Hindlimb muscle (tissue), 1 donor: ENCODE measurements around the gene CREG2. TPM values are rescaled to one million over a fixed set of nuclear protein-coding genes. Genes with fewer than 3 reads are reported as not detected.
"Not testable (repeated sequence)": the region's sequence is repeated elsewhere in the genome, so short reads cannot be mapped to it uniquely, and the experiment has no call there.

ENCODE experiments used
- DNase-seq: peaks from one replicate; pipeline ENCODE4 v3.0.0-alpha.2; 2013
- polyA plus RNA-seq: library from polyadenylated mRNA; unstranded; fragments of 120-200 nt; gene quantifications from one replicate; pipeline ENCODE4 v1.2.1, GENCODE V29; 2013; ENCODE audit not compliant: insufficient read length

CREG2 gene
- polyA plus RNA-seq, 1 donor, result 6.7 TPM

DNA sequence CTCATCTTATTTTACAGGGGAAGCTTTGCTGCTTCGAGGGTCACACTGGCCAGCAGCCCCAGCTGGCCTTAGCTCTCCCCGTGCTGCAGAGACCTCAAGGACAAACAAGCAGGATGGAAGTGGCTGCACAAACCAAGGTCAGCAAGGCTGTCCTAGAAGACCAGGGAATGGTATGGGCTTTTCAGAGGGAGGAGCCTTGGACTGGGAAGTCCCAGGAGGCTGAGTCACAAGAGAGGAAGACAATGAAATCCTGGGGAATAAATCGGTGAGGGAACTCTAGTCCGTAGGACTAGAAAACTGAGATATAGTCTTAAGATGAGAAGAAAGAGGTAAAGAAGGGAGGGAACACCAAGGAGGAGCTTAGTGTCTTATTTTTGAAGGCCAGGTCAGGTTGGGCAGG is 15.7 kb downstream of the CREG2 start:
- DNase-seq, result no peak

DNA sequence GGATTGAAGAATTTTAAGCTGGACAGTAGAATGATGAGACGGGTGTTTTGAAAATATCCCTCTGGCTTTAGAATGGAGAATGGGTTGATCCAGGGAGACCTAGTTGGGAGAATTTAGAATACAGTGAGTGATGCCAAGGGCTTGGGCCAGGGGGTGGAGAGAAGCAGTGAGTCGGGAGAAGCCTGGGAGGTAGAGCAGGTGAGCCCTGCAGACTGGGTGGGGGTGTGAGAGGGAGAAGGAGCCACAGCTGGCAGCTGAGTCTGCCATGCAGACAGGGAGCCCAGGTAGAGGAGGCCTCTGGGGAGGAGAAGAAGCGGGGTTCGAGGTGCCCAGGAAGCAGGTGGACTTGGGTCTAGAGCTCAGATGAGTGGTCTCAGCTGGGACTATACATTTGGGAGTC is 18.2 kb downstream of the CREG2 start:
- DNase-seq, result no peak

DNA sequence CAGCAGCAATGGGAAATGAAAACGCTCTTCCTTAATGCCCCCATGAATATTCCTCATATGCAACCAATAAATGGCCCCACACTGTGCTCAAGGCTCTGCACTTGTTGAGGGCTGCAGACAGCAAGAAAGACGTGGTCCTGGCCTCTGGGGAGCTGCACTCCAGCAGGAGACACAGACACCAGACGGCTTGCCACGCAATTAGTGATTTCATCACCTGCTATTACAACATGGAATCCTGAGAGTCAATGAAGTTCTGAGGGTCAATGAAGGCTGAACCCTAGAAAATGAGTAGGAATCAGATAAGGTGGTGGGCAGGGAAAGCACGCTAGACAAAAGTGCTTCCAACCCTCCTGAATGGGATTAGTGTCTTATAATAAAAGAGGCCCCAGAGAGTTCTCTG is 18.9 kb downstream of the CREG2 start:
- no peak for DNase-seq

DNA sequence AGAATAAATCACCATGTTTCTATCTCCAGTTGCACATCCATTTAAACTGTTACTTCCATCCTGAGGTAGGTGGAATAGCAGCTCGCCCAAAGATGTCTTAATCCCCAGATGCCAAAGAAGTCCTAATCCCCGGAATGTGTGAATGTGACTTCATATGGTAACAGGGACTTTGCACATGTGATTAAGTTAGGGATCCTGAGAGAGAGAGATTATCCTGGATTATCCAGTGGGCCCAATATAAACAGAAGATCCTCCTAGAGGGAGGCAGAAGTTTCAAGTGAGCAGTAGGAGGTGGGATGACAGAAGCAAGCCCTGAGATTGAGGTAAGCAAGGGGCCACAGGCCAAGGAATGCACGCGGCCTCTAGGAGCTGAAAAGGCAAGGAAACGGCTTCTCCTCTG is 19.8 kb downstream of the CREG2 start:
- no peak for DNase-seq

DNA sequence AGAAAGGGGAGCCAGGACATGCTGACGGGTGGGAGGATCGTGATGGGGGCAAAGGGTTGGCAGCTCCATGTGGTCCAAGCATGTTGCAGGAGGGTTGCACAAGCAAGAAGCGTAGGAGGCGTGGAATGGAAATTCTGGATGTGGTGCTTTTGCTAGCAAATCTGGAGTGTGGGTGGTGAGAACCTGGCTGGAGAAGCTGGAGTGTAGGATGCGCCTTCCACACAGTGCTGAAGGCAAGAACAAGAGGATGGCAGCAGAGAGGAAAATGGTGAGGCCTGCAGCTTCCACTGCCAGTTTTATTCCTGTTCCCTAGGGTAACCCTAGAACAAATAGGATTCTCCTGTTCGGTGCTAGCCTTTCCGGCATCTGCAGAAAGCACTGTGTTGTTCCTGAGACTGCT is 22.4 kb downstream of the CREG2 start:
- no peak for DNase-seq

DNA sequence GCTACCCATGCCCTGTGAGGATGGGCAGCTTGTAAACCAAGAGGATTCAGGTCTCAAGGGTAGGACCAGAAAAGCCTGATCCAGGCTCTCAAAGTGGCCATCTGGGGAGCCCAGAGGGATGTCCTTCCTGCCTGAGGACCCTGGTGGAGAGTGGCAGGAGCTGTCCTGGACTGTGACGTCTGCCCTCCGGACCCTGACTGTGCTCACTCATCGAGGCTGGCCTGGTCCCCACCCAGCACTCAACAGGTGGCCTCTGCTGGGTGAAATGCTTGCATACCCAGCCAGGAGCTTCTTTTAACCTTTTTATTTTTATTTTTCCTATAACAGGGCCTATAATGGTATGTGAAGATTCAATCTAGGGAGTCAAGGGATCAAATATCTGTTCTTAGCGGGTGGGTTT is 24.5 kb downstream of the CREG2 start:
- no peak for DNase-seq

DNA sequence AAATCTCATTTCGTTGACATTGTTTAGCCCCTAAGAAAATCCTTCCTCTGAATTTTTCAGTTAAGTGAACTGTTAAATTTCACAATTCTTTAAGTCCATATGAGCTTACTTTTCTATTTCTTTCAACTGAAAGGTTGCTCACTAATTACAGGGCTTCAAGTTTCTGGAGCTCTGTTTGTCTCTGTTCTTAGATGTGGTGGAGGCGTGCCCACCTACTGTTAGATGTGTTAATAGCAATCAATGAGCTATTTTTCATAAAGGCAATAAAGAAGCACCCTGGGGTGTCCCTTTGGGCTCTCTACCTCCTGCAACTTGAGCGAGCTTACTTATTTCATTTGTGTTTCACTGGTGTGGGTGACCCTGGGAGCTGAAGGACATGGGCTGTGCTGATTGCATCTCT is 25.0 kb downstream of the CREG2 start:
- DNase-seq, result no peak

DNA sequence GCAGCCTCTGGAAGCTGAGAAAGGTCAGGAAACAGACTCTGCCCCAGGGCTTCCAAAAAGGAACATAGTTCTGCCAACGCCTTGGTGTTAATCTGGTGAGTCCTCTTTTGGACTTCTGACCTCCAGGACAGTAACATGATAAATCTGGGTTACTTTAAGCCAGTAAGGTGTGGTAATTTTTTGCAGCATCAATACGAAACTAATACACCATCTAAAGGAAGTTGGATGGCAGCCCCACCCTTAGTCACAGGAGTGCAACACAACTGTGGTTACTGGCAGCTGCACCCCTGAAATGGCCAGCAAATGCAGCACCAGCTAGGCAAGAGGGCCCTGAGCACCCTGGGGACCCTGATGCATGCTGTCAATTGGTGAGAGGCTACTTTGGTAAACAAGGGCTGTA is 25.8 kb downstream of the CREG2 start:
- no peak for DNase-seq

DNA sequence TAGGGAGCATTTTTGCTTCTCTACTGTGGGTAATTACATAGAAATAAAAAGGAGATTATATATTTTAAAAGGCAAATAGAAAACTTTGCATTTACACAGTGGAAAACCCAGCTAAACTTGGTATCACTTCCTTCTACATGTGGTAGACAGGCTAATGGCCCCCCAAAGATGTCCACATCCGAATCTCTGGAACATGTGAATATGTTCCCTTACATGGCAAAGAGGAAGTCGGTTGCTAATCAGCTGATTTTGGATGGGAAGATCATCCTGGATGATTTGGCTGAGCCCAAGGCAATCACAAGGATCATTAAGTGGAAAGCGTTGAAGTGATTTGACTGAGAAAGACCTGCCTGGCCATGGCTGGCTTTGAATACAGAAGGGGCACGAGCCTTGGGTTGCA is 26.2 kb downstream of the CREG2 start:
- no peak for DNase-seq

DNA sequence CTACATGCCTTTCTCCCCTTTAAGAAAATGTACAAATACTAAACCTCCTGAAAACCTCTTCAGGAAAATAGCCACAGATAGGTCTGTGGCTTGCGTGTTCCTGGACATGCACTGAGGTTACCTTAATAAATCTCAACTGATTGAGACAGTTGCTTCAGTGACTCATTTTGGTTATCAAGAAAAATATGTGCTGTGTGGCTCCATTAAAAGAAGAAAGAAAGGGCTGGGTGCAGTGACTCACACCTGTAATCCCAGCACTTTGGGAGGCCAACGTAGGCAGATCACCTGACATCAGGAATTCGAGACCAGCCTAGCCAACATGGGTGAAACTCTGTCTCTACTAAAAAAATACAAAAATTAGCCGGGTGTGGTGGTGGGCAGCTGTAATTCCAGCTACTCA is 27.1 kb downstream of the CREG2 start:
- DNase-seq, result no peak

DNA sequence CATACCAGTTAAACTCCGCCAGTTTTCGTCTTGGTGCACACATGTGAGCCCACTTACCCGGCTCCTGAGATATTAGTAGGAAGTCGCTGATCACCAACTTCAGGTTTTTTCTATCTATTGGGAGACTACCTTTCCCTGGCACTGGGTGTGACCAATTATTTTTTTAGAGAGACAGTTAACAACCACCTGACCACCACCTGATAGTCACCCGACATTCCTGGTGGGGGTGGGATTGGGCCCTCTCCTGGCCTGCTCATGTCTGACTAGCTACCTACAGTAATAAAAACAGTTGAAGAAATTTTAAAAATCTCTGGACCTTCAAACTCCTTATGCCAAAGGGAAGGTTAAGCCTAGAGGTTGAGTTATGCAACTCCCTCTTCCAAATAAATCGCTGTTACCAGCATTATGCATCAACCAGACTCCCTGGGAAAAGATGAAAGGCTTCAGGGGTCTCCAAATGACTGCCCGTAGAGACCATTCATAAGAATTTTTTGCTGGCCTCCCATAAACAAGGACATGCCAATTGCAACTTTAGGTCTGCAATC is 27.8 kb downstream of the CREG2 start:
- DNase-seq, result no peak

DNA sequence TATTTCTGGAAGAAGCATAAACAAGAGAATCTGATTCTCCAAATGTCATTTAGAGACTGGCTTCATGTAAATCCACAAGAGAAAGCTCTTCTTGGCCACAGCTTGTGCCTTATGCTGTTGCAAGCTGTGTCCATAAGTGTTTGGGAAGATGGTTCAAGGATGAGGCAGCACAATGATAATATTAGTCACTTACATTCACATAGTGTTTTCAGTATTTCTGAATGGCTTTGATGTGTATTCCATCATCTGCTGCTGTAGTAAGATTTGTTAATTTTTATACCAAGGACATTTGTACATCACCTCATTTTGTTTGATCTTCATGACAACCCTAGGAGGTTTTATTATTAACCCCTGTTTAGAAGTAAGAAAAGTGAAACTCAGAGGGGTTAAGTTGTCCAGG is 29.9 kb downstream of the CREG2 start:
- no peak for DNase-seq

DNA sequence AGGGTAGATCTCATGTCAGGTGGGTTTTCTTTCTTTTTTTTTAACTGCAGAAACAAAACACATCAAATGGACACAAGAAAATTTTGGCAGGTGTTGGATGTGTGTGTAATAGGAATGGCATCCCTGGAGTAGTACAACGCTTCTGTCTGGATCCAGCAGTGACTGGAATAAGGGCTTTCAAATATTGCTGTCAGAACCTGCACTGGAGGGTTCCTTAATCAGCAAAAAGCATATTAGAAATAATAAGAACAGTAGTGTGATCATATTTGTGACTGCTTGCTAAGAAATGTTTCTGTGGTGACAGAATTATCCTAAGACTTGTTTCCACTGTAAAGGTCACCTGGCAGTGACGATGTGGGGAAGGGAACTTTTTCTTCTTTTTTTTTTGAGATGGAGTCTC is 30.8 kb downstream of the CREG2 start:
- no peak for DNase-seq

DNA sequence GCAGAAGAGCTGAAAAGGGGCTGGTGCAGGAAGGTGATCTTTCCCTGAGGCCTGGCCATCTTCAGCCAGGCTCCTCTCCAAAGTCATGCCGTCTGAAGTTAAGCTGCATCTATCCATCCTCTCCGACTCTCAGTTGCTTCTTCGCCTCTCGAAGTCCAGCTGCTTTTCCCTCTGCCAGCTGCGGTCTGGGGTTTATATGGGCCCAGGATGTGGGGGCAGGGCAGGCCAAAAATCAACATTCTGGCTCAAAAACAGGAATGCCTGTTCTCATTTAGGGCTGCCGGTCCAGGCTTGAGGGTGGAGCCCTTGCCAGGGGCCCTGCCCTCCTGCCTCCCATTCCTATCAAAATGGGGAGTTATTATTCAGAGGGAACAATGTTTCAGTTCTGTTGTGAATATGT is 31.2 kb downstream of the CREG2 start:
- no peak for DNase-seq

DNA sequence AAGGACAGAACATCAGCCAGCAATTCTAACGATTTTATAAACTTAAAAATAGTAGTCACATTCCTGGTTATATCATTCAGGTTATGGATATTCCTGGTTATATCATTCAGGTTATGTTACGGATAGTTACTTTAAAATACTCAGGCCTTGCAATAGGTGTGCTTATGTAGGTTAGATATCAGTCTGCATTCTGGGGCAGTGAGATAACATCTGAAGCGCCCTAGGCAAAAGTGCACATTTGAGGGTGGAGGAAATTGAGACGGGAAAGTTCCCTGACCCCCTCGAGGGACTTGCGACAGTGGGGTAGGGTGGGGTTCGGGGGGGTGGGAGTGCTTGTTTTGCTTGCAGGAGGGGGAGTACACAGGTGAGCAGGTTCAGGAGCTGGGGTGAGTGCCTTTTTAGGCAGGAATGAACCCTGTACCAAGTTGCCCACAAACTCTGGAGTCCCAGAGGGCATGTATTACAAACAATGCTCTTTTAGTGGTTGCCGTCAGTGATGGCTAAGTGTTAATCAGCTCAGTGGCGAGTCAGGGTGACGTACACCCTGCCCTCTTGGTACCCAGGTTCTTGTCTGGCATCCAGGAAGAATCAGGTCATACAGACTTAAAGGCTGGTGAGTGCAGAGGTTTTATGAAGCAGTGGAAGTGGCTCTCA is 31.8 kb downstream of the CREG2 start:
- DNase-seq, result no peak

DNA sequence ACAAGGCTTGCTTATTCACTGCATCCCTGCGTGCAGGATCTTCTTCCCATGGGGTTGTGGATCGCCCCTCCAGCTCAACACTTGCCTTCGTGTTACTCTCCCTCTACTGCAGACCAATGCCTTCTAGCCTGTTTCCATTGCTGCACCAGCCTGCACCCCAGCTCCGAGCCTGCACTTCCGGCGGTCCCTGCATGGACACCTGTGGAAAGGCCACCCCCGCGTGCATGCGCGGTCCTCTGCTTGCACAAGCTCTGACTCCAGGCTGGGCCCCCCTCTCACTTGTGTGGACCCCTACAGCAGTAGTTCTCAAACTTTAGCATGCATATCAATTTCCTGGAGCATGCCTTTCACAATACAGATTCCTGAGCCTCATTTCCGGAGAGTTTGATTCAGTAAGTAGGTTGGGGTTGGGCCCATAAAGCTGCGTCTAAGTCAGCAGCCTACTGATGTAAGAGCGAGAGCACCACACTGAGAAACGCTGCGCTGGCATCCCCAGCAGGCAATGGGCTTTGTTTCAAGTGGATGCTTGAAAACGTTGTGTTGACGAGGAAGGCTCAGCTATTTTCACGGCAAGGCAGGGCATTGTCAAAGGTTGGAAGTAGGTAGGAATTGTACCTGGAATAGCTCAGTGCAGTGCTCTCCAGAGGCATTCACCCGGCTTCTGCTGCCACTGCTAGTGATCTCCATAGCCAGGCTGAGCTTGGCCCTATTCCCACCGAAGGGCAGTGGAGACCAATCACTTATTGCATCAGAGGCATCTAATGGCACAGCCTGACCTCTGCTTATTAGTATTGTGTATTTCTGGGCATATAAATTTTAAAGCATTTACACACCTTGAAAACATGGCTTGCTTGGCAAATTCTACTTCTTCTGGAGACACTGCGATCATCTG is 32.6 kb downstream of the CREG2 start:
- no peak for DNase-seq

DNA sequence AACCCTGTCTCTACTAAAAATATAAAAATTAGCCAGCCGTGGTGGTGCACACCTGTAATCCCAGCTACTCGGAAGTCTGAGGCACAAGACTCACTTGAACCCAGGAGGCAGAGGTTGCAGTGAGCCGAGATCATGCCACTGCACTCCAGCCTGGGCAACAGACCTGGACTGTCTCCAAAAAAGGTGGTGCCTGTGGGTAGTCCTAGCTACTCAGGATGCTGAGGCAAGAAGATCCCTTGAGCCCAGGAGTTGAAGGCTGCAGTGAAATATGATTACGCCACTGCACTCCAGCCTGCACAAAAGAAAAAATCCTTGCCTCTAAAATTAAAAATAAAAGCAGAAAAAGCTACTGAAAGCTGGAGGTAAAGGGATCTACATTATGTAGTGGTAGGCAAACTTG is 34.7 kb downstream of the CREG2 start:
- DNase-seq, result not testable (repeated sequence)

DNA sequence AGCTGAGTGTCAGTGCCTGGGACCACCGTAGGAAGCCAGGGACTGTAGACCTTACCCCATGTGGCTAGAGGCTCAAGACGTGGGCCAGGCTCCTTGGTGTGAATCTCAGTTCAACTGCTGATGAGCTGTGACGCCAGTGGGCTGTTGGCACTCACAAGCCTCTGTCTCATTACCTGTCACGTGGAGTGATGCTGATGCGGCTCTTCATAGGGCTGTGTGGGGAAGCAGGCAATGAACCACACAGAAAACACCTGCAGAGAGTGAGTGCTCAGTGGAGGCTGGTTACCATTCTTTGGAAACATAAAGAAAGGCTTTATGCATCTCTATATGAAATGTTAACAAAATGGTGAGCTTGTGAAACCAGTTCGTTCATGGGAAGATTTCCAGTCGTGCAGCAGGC is 36.1 kb downstream of the CREG2 start:
- no peak for DNase-seq

DNA sequence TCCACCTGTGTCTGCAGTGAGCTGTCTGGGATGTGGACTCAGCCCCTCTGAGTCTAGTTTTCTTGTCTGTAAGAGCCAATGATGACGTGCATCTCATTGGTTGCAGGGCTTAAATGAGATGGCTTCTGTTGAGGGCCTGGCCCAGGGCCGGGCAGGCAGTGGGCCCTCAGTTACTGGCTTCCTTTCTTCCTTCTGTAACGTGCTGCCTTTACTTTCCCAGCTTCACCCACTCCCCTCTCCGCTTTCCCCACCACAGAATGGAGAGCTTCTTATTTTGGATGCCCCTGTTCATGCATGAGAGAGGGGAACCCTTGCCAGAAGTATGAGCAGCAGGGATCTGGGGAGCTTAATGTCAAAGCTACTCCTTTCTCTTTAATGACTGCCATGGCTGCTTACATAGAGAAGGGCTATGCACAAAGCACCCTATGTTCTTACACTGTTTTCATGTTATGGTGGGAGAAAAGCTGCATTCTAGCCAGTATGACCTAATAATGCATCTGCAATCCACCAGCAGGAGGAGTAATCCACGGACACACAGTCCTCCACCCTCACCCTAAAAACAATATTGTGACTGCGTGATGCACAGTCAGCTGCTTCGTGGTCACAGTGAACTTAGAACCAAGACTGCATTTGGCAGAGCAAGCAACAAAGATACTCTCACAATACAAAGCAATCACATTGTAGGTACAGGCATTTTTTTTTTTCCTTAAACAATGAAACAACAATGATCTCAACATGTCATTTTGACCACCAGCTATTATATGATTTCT is 37.2 kb downstream of the CREG2 start:
- DNase-seq, result no peak

DNA sequence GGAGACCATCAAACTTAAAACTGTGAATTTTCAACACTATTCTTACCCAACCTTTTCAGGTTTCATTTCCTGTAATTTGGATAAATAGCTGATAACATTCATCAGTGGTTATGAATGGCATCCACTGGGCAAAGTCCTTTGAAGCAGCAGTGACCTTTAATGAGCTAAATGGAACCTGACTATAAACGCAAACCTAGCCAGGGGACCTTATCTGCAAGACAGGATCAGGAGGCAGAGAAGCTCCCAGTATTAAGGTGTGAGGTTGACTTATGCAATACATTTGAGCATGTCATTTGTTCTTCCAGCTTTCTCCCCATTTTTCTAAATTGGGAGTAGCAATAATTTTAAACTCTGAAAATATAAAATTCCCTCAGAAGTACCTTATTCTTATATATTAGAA is 38.4 kb downstream of the CREG2 start:
- no peak for DNase-seq

DNA sequence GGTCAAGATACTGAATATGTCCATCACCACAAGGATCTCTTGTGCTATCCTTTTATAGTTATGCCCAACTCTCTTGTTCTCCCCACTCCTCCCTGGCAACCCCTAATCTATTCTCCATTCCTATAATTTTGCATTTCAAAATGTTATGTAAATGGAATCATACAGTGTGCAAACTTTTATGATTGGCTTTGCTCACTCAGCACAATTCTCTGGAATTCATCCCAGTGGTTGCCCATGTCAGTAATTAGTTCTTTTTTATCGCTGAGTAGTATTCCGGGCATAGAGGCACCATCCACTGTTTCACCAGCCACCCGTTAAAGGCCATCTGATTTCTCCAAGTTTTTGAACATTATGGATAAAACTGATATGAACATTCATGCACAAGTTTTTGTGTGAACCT is 40.4 kb downstream of the CREG2 start:
- no peak for DNase-seq

DNA sequence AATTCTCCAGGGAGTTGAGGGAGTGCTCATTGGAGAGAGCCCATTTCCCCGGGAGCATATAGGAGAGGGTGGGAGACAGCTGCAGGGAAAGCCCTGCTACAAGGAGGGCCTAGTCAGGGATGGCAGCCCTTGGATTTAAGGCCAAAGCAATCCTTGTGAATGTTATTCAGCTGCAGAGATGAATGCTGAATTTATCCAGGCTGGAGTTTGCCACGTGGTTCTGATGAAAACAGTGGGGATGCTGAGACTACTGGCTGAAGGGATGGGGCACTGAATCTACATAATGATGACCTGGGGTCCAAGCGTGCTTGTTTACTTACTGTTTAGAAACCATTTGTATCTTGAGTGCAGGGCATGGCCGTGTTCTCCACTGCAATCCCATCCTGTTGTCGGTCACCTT is 43.2 kb downstream of the CREG2 start:
- no peak for DNase-seq

DNA sequence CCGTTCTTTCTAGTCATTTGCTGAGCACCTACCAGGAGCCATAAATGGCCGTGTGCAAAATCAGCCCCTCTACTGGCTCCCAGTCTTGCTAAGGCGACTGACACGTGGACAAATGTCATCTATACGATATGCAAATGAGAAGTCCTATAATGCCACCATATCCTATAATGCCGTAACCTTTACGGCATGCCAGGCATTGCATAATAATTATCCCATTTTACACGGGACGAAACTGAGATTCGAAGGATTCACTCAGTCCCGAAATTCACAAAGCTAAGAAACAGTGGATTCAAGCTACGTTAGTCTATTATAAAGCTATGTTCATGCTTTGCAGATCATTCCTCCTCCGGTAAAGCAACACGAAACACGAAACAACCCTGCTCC is 44.7 kb downstream of the CREG2 start:
- DNase-seq, result no peak
